Cardiac fibroblast (primary cell): ENCODE measurements around the gene KIF16B.
"Not testable (repeated sequence)": the region's sequence is repeated elsewhere in the genome, so short reads cannot be mapped to it uniquely, and the experiment has no call there.

Experiments used
- DNase-seq, 2 donors: peaks; one replicate each; pipeline versions ENCODE4 v3.0.0 to v3.0.0-alpha.2; 2010; ENCODE audit warnings: low read depth in 2 of 2
- H3K4me3 ChIP-seq, 2 donors: replicated peaks in 1 of 2; 1 replicate in 1 of 2; 2 replicates in 1 of 2; pipeline ENCODE4 v1.5.1; 2011; ENCODE audit warnings: low read depth in 2 of 2, low read length in 2 of 2, mild to moderate bottlenecking in 2 of 2, moderate library complexity in 1 of 2
- TF ChIP-seq, protein P1 (sequence below): IDR thresholded peaks from one replicate; pipeline ENCODE4 v1.5.1; 2011; ENCODE audit warnings: low read depth, mild to moderate bottlenecking, low read length, inconsistent platforms

KIF16B gene

GRCh38 chr20:16566080-16566479, 7.2 kb downstream of the KIF16B start:
- TF ChIP-seq, protein P1, sequence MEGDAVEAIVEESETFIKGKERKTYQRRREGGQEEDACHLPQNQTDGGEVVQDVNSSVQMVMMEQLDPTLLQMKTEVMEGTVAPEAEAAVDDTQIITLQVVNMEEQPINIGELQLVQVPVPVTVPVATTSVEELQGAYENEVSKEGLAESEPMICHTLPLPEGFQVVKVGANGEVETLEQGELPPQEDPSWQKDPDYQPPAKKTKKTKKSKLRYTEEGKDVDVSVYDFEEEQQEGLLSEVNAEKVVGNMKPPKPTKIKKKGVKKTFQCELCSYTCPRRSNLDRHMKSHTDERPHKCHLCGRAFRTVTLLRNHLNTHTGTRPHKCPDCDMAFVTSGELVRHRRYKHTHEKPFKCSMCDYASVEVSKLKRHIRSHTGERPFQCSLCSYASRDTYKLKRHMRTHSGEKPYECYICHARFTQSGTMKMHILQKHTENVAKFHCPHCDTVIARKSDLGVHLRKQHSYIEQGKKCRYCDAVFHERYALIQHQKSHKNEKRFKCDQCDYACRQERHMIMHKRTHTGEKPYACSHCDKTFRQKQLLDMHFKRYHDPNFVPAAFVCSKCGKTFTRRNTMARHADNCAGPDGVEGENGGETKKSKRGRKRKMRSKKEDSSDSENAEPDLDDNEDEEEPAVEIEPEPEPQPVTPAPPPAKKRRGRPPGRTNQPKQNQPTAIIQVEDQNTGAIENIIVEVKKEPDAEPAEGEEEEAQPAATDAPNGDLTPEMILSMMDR: no peak
- DNase-seq: no peak
- H3K4me3 ChIP-seq: no peak overlapping the region

DNA sequence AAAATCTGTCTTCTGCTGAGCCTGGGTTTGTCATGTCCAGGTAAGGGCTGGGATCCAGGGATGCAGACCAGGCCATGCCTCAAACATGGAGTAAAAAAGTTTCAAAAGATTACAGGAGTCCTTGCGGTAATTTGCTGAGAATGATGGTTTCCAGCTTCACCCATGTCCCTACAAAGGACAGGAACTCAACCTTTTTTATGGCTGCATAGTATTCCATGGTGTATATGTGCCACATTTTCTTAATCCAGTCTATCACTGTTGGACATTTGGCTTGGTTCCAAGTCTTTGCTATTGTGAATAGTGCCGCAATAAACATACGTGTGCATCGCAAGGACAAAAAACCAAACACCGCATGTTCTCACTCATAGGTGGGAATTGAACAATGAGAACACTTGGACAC, 9.2 kb downstream of the KIF16B start:
- DNase-seq, H3K4me3 ChIP-seq: not testable (repeated sequence)

DNA sequence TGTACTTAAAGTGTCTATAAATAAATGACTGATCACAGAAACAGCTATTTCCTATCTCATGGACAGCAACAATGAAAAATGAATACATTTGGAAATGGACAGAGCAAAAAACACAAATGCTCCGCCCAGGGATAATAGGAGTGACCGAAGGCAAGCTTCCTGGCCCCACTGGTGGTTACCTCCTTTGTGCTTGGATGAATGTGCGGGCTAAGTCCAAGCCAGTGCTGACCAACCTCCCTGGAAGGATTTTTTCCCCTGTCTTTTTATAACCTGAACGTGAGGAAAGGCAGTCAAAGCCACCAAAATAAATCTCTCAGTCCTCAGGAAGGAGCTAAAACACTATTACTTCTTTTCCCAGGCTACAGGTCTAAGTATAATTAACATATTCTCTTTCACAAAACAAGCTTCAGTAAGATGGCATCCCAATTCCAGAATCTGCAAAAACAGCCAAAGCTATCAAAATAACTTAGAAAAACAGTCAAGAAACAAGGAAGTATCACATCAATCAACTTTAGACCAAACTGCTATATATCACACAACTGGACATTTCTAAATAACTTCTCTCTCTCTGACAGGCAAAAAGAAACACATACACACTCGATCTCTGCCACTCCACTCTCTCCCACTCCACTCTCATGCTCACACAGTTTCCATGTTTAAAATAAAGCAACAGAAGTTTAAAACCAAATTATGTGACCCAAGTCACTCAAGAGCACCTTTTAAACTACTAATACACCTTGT, 10.0 kb downstream of the KIF16B start:
- no peak overlapping the region for H3K4me3 ChIP-seq
- TF ChIP-seq, protein P1: no peak
- no peak for DNase-seq

DNA sequence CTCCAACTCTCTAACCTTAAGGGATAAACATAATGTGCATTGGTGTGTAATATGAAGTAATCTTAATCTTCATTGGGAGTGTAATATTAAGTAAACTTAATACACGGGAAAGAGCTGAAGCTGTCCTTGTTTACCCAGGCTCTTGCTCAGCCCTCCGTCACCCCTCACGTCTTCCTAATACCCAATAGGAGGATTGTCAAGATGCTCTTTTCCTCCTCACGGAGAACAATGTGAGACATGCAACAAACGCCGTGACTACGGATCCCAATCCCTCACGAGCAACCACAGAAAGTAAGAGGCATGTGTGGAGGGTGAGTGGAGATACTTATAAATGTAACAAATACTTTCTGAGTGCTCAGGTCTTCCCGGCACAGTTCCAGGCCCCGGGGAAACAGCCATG, 11.0 kb downstream of the KIF16B start:
- H3K4me3 ChIP-seq: no peak overlapping the region
- DNase-seq: peak in 1 of 2 donors; percentile 69
- TF ChIP-seq, protein P1: no peak

GRCh38 chr20:16560661-16561060, 12.6 kb downstream of the KIF16B start:
- TF ChIP-seq, protein P1: no peak
- peak in 1 of 2 donors; percentile 49 for DNase-seq
- no peak overlapping the region for H3K4me3 ChIP-seq

DNA sequence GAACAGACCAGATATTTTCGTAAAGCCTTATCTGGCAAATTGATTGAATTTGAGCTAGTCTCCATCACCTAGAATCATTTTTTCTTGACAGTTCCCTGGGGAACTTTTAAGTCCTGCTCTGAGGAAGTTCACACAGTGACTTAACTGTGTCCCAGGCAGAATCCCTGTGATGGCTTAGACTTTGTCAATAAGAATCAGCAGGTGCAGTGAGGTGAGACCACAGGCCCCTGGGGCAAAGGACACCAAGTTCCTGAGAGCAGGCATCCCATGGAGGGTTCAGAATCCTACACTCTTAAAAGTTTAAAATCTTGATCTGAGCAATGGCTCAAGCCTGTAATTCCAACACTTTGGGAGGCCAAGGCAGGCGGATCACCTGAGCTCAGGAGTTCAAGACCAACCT, 13.0 kb downstream of the KIF16B start:
- TF ChIP-seq, protein P1: no peak
- no peak for DNase-seq
- H3K4me3 ChIP-seq: no peak overlapping the region

- TF ChIP-seq, protein P1: no peak
- no peak overlapping the region for H3K4me3 ChIP-seq
- peak; percentile 28 to 89 for DNase-seq
Measured at GRCh38 chr20:16556301-16556700, 16.9 kb downstream of the KIF16B start.
